Measurements from ENCODE around the gene IFITM5. TPM values are rescaled to one million over a fixed set of nuclear protein-coding genes. Genes with fewer than 3 reads are reported as not detected.
"Not testable (repeated sequence)": the region's sequence is repeated elsewhere in the genome, so short reads cannot be mapped to it uniquely, and the experiment has no call there.

IFITM5 gene
- total and polyA plus RNA-seq, 9 of the 15 experiments (the other 6 are each of a cell fraction or from before 2014, with no cell fraction given), result 0.19 TPM; not detected in 8

DNA sequence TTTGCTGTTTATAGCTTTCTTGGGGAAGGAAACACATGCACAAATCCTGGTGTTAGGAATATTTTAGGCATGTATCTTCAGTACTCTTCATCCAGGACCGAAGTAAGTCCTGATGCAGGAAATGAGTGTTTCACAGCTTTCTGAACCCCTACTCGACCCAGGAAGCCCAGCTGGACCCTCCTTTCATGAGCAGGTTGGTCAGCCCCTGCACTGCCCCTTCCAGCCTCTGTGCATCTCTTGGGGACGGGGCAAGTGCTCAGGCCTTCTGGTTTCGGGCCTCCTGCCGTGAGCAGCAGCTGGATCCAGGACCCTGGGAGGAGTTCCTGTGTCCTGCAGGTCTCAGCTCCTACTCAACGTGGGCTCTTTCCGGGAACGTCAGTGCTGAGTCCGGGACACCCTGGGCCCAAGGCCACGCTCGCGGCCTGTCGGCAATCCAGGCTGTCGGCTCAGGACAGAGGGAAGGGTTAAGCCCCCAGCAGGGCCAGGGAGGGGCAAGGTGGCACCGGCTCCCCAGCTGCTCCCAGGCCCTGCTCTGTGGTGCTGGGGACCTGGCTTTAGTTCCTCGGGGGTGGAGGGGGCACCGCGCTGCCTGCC lies 10.8 kb upstream of the IFITM5 start:
- POLR2A ChIA-PET, result interaction anchor here (0.6 to 1.5 kb wide), 3 partner anchors 8 to 59 kb away, joined by 4 to 9 read pairs (median 6); no protein-coding TSS in a partner anchor
- H3K9me1 ChIP-seq (ENCODE audit: control insufficient read depth, insufficient read depth, low read length); FAIRE-seq; H3K36me3 ChIP-seq (ENCODE audit: control insufficient read depth, insufficient read depth, low read length); H2AFZ ChIP-seq (ENCODE audit: low read depth, low read length); DNase-seq (ENCODE audit: extremely low read depth in 1 of 4, low spot score in 3 of 4); BruUV-seq (replicated peaks); H4K20me1 ChIP-seq (replicated peaks; ENCODE audit: control insufficient read depth, insufficient read depth, low read length); CTCF ChIA-PET (ENCODE audit: low intra/inter-chr PET ratio); H3K9me3 ChIP-seq (replicated peaks; ENCODE audit: control insufficient read depth, insufficient read depth, low read depth, low read length); H3K27me3 ChIP-seq (ENCODE audit: control insufficient read depth in 2 of 2, insufficient read depth in 2 of 2, low read length in 2 of 2): not testable (repeated sequence)
- Histone ChIP-seq H3K4me1 (replicated peaks in 1 of 2; ENCODE audit: control insufficient read depth in 2 of 2, insufficient read depth in 2 of 2, low read length in 2 of 2) (peaks cover 38 to 43% of the 10 kb centered on the region in 2 experiments), H3K4me3 (peak overlapping the region; percentile 45), H3K9ac (ENCODE audit: insufficient read depth in 1 of 2, low read depth in 2 of 2, low read length in 2 of 2) (peak overlapping the region; percentile 65 to 90), H3K27ac (ENCODE audit: extremely low read depth, low read depth, low read length) (peak overlapping the region; percentile 67; the same call in 2 of the 3 replicates), H3K4me2 (ENCODE audit: insufficient read depth, low read length) (peak overlapping the region; percentile 74), H3K79me2 (ENCODE audit: control insufficient read depth, insufficient read depth, low read length) (peaks cover 56% of the 10 kb centered on the region)
- 13% methylated on average over 5 of the region's 18 CpGs for WGBS (ENCODE audit: insufficient coverage, low coverage, missing lambda C conversion rate)
- TF ChIP-seq, protein P1, sequence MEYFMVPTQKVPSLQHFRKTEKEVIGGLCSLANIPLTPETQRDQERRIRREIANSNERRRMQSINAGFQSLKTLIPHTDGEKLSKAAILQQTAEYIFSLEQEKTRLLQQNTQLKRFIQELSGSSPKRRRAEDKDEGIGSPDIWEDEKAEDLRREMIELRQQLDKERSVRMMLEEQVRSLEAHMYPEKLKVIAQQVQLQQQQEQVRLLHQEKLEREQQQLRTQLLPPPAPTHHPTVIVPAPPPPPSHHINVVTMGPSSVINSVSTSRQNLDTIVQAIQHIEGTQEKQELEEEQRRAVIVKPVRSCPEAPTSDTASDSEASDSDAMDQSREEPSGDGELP (CRISPR knock-in tag; IDR thresholded peaks at IDR 0.05; ENCODE audit: borderline replicate concordance), result peak; percentile 43; the same call in 1 of the 2 replicates
- peak; percentile 27; the same call in 1 of the 2 replicates for TF ChIP-seq ZBTB7A (IDR thresholded peaks at IDR 0.05; ENCODE audit: borderline replicate concordance, control insufficient read depth, low read depth, low read length)
- intact Hi-C loops (cut with micrococcal nuclease) (loop anchor here (5.0 kb wide), 1 partner anchor 43 kb away; no protein-coding TSS in a partner anchor), in situ Hi-C loops (cut with MboI) (loop anchor here (5.0 kb wide), 1 partner anchor 42 kb away; no protein-coding TSS in a partner anchor)
- peak; percentile 2; the same call in 2 of the 3 replicates for ATAC-seq

All from K562 (cell line).